ENCODE results near the gene CDKN1B.

CDKN1B gene

DNA sequence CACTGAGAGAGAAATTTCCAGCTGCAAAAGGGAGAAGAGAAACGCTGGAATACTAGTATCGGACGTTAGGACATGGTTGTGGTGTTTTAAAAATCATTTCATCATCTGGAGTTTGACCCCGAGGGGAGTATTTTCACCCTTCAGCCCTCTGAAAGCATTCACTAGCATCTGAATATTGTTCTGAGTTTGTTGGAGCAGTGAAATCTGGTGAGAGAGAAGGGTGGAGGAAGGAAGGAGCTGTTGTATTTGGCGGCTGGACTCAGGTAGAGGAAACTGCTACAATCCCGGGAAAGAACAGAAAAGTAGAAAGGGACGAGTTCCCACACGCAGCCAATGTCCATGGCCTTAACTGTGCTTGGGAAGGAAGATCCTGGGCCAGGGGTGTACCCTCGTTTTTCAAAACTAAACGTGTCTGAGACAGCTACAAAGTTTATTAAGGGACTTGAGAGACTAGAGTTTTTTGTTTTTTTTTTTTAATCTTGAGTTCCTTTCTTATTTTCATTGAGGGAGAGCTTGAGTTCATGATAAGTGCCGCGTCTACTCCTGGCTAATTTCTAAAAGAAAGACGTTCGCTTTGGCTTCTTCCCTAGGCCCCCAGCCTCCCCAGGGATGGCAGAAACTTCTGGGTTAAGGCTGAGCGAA lies 896 bp upstream of the CDKN1B start:
- TF ChIP-seq, protein P1, sequence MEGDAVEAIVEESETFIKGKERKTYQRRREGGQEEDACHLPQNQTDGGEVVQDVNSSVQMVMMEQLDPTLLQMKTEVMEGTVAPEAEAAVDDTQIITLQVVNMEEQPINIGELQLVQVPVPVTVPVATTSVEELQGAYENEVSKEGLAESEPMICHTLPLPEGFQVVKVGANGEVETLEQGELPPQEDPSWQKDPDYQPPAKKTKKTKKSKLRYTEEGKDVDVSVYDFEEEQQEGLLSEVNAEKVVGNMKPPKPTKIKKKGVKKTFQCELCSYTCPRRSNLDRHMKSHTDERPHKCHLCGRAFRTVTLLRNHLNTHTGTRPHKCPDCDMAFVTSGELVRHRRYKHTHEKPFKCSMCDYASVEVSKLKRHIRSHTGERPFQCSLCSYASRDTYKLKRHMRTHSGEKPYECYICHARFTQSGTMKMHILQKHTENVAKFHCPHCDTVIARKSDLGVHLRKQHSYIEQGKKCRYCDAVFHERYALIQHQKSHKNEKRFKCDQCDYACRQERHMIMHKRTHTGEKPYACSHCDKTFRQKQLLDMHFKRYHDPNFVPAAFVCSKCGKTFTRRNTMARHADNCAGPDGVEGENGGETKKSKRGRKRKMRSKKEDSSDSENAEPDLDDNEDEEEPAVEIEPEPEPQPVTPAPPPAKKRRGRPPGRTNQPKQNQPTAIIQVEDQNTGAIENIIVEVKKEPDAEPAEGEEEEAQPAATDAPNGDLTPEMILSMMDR (conservative IDR thresholded peaks at IDR 0.05): no peak
- H3K27ac ChIP-seq: peak overlapping the region; percentile 99

DNA sequence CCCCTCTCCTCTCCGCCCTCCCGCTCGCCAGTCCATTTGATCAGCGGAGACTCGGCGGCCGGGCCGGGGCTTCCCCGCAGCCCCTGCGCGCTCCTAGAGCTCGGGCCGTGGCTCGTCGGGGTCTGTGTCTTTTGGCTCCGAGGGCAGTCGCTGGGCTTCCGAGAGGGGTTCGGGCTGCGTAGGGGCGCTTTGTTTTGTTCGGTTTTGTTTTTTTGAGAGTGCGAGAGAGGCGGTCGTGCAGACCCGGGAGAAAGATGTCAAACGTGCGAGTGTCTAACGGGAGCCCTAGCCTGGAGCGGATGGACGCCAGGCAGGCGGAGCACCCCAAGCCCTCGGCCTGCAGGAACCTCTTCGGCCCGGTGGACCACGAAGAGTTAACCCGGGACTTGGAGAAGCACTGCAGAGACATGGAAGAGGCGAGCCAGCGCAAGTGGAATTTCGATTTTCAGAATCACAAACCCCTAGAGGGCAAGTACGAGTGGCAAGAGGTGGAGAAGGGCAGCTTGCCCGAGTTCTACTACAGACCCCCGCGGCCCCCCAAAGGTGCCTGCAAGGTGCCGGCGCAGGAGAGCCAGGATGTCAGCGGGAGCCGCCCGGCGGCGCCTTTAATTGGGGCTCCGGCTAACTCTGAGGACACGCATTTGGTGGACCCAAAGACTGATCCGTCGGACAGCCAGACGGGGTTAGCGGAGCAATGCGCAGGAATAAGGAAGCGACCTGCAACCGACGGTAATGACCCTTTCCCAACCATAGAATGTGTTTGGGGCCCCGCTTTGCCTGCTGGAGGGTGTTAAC lies 615 bp downstream of the CDKN1B start:
- TF ChIP-seq, protein P1 (conservative IDR thresholded peaks at IDR 0.05): no peak
- peak overlapping the region; percentile 99 for H3K27ac ChIP-seq

DNA sequence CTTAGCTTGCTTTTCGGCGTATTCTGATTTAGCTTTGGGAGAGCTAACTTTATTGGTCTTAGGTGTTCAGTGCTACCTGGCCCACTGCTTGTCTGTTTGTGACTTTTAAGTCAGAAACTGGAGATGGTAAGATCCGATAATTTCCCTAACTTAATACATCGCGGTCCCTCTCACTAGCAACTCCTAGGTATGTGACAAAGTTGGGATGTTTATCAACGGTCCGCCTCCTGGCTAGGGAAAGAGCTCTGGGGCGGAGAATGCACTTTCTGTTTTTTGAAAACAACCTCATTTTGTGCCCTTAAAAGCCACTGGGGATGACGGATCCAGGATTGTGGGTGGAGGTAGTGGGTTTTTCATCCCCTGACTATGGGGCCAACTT lies 1.2 kb downstream of the CDKN1B start:
- H3K27ac ChIP-seq: peak overlapping the region; percentile 99
- TF ChIP-seq, protein P1 (conservative IDR thresholded peaks at IDR 0.05): no peak

DNA sequence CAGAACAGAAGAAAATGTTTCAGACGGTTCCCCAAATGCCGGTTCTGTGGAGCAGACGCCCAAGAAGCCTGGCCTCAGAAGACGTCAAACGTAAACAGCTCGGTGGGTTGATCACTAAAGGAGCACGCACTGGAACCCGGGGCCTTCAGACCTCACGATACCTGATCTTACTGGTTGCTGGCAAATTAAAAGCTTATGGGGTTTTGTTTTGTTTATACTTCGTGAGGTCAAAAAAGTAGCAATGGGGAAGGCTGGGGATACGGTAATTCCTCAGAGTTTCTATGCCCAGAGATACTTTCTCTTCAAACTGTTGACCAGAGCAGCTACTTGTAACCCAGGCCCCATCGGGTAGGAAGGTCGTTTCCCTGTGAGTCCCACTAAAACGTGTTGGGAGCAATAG lies 1.7 kb downstream of the CDKN1B start:
- TF ChIP-seq, protein P1 (conservative IDR thresholded peaks at IDR 0.05): no peak
- H3K27ac ChIP-seq: peak overlapping the region; percentile 99

DNA sequence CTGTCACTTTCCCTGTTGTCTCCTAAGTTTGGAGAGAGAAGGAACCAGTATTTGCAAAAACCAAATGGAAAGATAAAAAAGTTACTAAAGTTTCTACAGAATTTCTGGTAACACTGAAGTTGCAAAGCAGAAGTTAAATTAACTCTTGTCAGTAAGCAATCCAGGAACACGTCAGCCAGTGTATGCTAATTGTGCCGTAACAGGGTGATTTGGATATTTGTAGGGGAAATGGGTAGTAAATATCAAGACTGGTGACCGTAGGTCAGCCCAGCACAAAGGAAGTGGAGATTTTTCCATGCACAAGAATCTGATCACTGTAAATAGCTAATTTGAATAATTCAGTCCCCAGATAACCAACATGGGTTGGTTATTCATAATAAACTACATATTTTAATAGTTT lies 2.3 kb downstream of the CDKN1B start:
- TF ChIP-seq, protein P1 (conservative IDR thresholded peaks at IDR 0.05): no peak
- peak overlapping the region; percentile 99 for H3K27ac ChIP-seq

DNA sequence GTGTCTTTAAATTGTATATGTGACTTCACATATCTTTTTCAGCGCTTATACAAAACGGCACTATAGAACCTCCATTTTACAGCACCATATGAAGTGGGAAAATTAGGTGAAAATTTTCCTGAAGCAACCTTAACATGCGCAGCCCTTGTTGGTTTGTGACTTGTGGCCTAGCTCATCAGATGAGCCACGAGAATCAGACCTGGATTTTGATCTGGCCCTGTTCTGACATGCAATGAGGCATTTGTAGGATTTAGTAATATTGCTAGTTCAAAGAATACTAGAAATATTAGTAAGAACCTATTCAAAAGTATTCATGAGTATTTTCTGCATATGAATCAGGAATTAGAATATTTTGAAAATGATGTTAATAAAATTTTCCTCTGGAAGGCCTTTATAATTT lies 2.9 kb downstream of the CDKN1B start:
- TF ChIP-seq, protein P1 (conservative IDR thresholded peaks at IDR 0.05): no peak
- peak overlapping the region; percentile 99 for H3K27ac ChIP-seq

DNA sequence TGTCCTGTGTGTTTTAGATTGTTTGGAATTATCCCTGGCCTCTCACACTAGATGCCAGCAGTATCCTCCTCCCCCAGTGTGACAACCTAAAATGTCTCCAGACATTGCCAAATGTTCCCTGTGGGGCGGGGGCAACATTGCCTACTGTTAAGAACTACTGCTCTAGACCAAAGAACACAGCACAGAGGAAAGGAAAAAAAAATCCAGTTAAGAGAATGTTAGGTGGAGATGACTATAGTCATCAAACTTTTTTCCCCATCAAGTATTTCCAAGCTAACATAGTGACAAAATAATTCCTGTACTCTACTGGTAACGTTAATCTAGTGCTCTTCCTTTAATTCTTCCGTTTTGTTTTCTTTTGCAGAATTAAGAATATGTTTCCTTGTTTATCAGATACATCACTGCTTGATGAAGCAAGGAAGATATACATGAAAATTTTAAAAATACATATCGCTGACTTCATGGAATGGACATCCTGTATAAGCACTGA lies 3.5 kb downstream of the CDKN1B start:
- H3K27ac ChIP-seq: peak overlapping the region; percentile 99

More for the DNA sequence above, 3.5 kb downstream of the CDKN1B start:
- TF ChIP-seq, protein P1 (conservative IDR thresholded peaks at IDR 0.05): no peak

All from VCaP (cell line).